ENCODE results near the gene MXRA7.
A peak's percentile ranks its signal among the peaks of the same experiment; 100 is the strongest.

MXRA7 gene

DNA sequence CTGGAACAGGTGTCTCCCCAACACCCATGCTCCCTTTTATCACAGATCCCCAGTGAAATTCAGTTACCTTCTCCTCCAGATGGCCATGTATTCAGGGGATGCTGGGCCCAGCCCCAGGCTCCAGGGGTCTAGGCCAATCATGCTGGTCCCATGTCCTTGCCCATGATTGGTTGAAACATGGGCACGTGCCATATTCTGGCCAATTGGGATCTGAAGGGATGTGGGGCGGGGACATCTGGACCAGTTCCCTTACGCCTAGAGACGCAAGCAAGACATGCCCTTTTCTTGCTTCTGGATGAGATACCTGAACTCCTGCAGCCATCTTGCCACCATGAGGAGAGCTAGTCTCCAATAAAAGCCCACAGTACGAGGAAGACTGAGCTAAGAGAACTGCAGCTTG lies 36.2 kb downstream of the MXRA7 start:
- no peak for DNase-seq

GRCh38 chr17:76673729-76674128 lies 37.0 kb downstream of the MXRA7 start:
- DNase-seq = no peak

GRCh38 chr17:76672892-76673291 lies 37.9 kb downstream of the MXRA7 start:
- DNase-seq = no peak

DNA sequence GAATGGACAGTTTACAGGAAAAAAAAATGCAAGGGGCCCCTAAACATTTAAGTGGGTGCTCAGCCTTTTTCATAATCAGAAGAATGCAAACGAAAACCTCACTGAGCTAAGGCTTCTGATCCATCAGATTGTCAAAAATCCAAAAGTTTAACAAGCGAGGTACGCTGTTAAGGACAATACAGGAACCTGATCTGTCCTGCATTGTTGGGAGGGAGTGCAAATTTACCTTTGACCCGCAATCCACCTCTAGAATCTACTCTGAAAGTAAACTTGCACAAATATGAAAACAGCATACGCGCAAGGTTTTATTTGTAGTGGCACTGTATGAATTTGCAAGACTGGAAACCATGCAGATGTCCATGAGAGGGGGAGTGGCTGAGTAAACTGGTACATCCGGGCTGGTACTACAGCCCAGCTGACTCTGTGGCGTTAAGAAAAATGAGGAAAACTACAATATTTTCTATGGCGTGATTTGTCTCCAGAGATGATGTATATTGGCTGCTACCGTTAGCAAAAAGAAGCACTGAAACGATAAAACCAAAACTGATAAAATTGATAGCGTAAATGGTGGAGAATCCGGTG lies 38.4 kb downstream of the MXRA7 start:
- DNase-seq = no peak

- DNase-seq = no peak
These were observed 38.9 kb downstream of the MXRA7 start for GRCh38 chr17:76671912-76672262.

DNA sequence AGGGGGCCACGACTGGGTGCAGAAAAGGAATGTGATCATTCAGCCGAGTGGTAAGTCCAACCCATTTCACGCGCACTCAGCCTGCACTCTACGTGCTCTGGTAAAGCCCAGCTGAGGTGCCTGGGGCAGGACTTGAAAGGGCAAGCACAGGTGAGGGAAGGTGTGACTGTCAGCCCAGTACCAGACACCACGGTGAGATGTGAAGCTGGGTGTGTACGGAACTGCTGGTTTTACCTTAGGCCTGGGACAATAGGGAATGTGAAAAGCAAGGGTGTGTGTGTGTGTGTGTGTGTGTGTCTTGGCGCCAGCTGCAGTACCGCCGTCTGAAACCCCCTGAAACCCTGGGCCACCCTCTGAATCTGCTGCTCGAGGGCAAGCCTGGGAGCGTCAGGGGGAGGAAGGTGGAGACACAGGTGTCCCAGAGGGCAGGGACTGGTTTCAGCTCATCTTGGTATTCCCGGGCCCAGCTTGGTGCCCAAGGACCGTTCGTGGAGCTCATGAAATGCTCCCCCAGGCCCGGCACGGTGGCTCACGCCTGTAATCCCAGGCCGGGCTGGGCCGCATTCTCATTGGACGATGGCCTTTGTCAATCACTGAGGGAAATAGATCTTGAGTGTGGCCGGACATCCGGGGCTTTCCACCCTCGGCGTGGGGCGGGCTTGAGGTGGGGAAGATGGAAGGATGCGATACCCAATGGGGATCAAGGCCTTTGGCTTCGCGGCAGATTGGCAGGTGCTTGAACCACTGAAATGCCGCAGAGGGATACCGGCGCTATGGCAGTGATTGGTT lies 39.4 kb downstream of the MXRA7 start:
- DNase-seq = peak; percentile 99

GRCh38 chr17:76670718-76671122 lies 40.0 kb downstream of the MXRA7 start:
- no peak for DNase-seq

DNA sequence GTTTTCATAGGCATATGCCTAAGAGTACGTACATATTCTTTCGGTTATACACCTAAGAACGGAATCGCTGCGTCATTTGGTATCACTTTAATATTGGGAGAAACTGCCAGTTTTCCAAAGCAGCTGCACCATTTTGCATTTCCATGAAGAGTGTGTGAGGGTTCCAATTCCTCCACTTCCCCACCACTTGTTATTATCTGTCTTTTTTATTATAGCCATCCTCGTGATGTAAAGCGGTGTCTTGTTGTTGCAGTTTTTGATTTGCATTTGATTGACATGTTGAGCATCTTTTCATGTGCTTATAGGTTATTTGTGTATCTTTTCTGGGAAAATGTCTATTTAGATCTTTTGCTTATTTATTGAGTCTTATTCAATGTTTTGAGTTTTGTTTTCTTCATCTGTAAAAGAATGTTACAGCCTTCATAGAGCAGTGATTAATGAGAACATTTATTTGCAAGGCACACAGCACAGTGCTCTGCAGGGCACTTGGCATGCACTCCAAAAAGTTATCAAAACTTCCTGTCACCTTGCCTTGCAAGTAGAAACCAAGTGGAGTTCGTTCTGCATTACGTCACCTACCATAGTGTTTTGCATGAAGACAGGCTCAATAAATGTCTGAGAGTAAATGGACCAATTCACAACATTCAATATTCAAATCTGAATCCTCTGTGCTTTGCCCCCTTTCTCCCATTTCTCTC lies 40.6 kb downstream of the MXRA7 start:
- DNase-seq = no peak

GRCh38 chr17:76667786-76668453 lies 42.8 kb downstream of the MXRA7 start:
- DNase-seq = no peak

GRCh38 chr17:76667491-76667755 lies 43.3 kb downstream of the MXRA7 start:
- DNase-seq = no peak

DNA sequence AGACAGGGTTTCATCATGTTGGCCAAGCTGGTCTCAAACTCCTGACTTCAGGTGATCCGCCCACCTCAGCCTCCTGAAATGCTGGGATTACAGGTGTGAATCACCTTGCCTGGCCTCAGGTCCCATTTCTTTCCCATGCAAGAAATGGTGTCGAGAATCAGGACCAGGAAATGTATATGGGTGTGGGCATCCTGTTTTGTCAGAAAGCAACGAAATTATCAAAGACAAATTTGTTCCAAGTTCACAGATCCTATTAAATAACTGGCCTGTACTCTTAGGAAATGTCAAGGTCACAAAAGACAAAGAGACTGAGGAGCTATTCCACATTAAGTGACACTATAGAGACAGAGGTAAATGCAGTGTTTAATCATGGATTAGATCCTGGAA lies 50.1 kb downstream of the MXRA7 start:
- DNase-seq = no peak

DNA sequence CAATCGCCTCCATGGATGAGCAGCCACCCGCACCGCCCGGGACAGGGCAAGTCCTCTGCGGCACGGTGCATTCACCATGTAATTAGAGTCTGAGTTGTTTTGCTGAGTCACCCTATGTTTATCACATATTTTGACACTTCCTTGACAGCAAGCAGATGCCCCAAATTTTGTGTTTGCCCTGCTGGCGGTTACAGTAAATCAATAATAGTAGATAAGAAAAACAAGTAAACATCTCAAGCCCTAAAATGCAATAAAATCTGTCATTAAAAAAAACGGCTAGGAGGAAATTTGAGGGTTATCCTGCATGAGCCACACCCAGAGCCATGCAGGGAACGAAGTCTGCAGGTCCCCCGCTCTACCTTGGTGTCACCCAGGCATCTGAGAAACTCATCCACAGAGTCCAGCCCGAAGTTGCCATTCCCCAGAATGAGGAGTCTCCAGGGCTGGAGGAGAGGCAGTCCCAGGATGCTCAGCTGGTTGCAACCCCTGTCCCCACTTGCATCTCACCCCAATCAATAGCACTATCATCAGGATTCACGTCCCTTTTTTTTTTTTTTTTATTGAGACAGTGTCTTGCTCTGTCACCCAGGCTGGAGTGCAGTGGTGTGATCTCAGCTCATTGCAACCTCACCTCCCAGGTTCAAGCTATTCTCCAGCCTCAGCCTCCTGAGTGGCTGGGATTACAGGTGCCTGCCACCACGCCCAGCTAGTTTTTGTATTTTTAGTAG lies 50.7 kb downstream of the MXRA7 start:
- DNase-seq = no peak

GRCh38 chr17:76658242-76658662 lies 52.5 kb downstream of the MXRA7 start:
- no peak for DNase-seq

GRCh38 chr17:76657505-76658241 lies 53.1 kb downstream of the MXRA7 start:
- DNase-seq = no peak

GRCh38 chr17:76654408-76654807 lies 56.4 kb downstream of the MXRA7 start:
- no peak for DNase-seq

DNA sequence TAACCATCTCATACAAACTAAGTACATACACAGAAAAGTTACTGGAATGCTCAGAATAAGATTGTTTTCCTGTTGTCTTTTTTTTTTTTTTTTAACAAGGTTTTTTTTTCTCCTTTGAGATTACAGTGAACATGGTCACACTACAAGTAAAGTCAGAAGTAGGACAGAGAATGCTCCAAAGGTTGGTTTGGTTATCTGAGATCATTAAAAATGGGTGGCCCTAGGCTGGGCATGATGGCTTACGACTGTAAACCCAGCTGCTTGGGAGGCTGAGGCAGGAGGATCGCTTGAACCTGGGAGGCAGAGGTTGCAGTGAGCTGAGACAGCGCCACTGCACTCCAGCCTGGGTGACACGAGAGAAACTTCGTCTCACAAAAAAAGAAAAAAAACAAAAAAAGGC lies 60.3 kb downstream of the MXRA7 start:
- no peak for DNase-seq

- DNase-seq = no peak
These were observed 64.1 kb downstream of the MXRA7 start for GRCh38 chr17:76646712-76647111.

DNA sequence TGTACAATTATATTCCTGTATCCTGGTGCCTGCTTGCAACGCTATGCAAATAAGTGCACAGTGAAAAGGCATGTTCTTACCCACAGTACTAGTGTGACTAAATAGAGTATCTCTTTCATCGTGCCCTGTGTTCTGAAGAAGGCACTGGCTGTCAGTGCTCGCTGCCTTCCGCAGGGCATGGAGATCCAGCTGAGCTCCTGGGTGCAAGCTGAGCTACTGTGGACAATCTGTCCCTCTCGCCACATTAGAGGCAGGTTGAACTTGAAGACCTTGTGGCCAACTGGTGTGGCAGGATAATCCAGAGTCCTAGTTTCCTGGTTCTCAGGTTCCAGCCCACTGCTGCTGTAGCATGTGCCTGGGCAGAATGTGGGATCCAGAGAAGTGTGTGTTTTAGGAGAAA lies 65.3 kb downstream of the MXRA7 start:
- DNase-seq = no peak

- no peak for DNase-seq
These were observed 65.8 kb downstream of the MXRA7 start for GRCh38 chr17:76644995-76645394.

- peak in 1 of 2 experiments; percentile 19 for DNase-seq
These were observed 67.1 kb downstream of the MXRA7 start, which contains the start of gene ST6GALNAC1 for GRCh38 chr17:76643553-76644148. Gene ST6GALNAC1 (minus strand): TSS chr17:76643757. CDS start chr17:76643638, 119 bp downstream.

- DNase-seq = no peak
These were observed 67.8 kb downstream of the MXRA7 start for GRCh38 chr17:76642994-76643393.

DNA sequence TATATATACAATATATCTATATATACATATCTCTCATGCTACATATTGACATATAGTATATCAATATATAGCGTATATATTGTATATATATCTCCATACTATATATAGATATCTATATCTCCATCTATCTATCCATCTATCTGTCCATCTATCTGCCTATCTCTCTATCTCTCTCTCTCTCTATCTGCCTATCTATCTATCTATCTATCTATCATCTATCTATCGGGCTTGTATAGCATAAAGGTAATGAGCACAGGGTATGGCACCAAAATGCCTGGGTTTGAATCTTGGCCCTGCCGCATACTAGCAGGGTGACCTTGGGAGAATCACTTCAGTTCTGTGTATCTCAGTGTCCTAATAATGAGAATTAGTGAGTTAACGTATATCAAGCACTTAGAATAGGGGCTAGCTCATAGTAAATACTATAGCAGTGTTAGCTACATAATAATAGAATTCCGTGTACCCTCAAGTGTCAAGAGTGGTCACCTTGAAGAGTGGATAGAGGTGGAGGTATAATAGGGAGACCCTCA lies 68.7 kb downstream of the MXRA7 start:
- DNase-seq = no peak

Measured in activated CD4-positive, alpha-beta T cell treated with anti-CD3 and anti-CD28 coated beads, Interleukin-2, amount 50 U/mL, for 4 hours (primary cell).